HL-60 (cell line): Measurements from ENCODE around the gene ACADM.
A peak's percentile ranks its signal among the peaks of the same experiment; 100 is the strongest.

Source experiments
- DNase-seq, 2 experiments: peaks; one replicate each; pipeline ENCODE4 v3.0.0-alpha.2; 2010 to 2020; ENCODE audit warnings: low read depth in 1 of 2, low spot score in 1 of 2
- H3K27ac ChIP-seq: fragments of 250-450 bp; sonication (Bioruptor Pico); replicated peaks from 2 replicates; pipeline ENCODE4 v1.5.1; 2020; ENCODE audit warnings: mild to moderate bottlenecking, moderate library complexity
- H3K27me3 ChIP-seq: fragments of 250-450 bp; sonication (Bioruptor Pico); 2 replicates; pipeline ENCODE4 v1.5.1; 2021; ENCODE audit warnings: mild to moderate bottlenecking, moderate library complexity; ENCODE audit not compliant: insufficient read depth, poor library complexity, severe bottlenecking
- H3K4me3 ChIP-seq: replicated peaks from 2 replicates; pipeline ENCODE4 v1.5.1; 2011; ENCODE audit warnings: mild to moderate bottlenecking, control low read depth, low read length; ENCODE audit not compliant: insufficient read depth
- CTCF ChIP-seq: IDR thresholded peaks from one replicate; pipeline ENCODE4 v1.5.1; 2011; ENCODE audit warnings: low read length, control low read depth, inconsistent platforms; ENCODE audit not compliant: insufficient read depth
- GABPA ChIP-seq: IDR thresholded peaks from 2 replicates; pipeline ENCODE4 v1.6.1; 2012; ENCODE audit warnings: low read depth
- POLR2AphosphoS5 ChIP-seq: IDR thresholded peaks from 2 replicates; pipeline ENCODE4 v1.6.1; 2012; ENCODE audit warnings: low read depth
- REST ChIP-seq: IDR thresholded peaks from 2 replicates; pipeline ENCODE4 v1.6.1; 2012; ENCODE audit warnings: low read depth; ENCODE audit not compliant: insufficient replicate concordance
- SPI1 ChIP-seq: IDR thresholded peaks from 2 replicates; pipeline ENCODE4 v1.6.1; 2012; ENCODE audit warnings: low read depth, mild to moderate bottlenecking, borderline replicate concordance

ACADM gene

GRCh38 chr1:75786901-75787493, 62.5 kb downstream of the ACADM start:
- no peak for DNase-seq

GRCh38 chr1:75787524-75787923, 63.0 kb downstream of the ACADM start:
- Histone ChIP-seq H3K27me3 (no peaks in the 10 kb centered on the region), H3K4me3 (peak overlapping the region; percentile 56), H3K27ac (peak overlapping the region; percentile 83)
- TF ChIP-seq GABPA = no peak
- no peak for TF ChIP-seq REST
- no peak for TF ChIP-seq CTCF
- no peak for TF ChIP-seq SPI1
- no peak for TF ChIP-seq POLR2AphosphoS5
- no peak for DNase-seq

More at GRCh38 chr1:75786901-75787493, 62.5 kb downstream of the ACADM start:
- Histone ChIP-seq H3K27ac (peak overlapping the region; percentile 83), H3K4me3 (peak overlapping the region; percentile 56), H3K27me3 (no peaks in the 10 kb centered on the region)
- no peak for TF ChIP-seq POLR2AphosphoS5

- TF ChIP-seq GABPA (no peak), CTCF (no peak), REST (no peak), POLR2AphosphoS5 (no peak), SPI1 (no peak)
- peak in 1 of 2 experiments; percentile 20 for DNase-seq
- H3K27me3 ChIP-seq = no peaks in the 10 kb centered on the region
- H3K27ac ChIP-seq = no peak overlapping the region
- no peak overlapping the region for H3K4me3 ChIP-seq
Measured at GRCh38 chr1:75789988-75790387, 65.5 kb downstream of the ACADM start.

GRCh38 chr1:75791022-75791421, 66.5 kb downstream of the ACADM start:
- TF ChIP-seq REST = no peak
- TF ChIP-seq SPI1 = no peak
- no peak overlapping the region for H3K27ac ChIP-seq
- no peak overlapping the region for H3K4me3 ChIP-seq
- H3K27me3 ChIP-seq = no peaks in the 10 kb centered on the region
- peak in 1 of 2 experiments; percentile 30 for DNase-seq
